Ascending aorta (tissue), 2 donors: Measurements from ENCODE around the gene BORCS6. TPM values are rescaled to one million over a fixed set of nuclear protein-coding genes. Genes with fewer than 3 reads are reported as not detected.

Experiments used
- DNase-seq, 2 donors: peaks; one replicate each; pipeline ENCODE4 v3.0.0-alpha.2; 2019; ENCODE audit warnings: low spot score in 2 of 2
- H3K27ac ChIP-seq, 2 donors: fragments of 200-600 bp; sonication (generic); one replicate each; pipeline ENCODE4 v1.5.1; 2016 to 2017; ENCODE audit warnings: mild to moderate bottlenecking in 1 of 2
- H3K27me3 ChIP-seq: fragments of 200-600 bp; sonication (generic); one replicate; pipeline ENCODE4 v1.5.1; 2017
- H3K36me3 ChIP-seq, 2 donors: fragments of 200-600 bp; sonication (generic); one replicate each; pipeline ENCODE4 v1.5.1; 2016
- H3K4me1 ChIP-seq, 2 donors: fragments of 200-600 bp; sonication (generic); one replicate each; pipeline ENCODE4 v1.5.1; 2016 to 2017; ENCODE audit warnings: mild to moderate bottlenecking in 1 of 2
- H3K4me3 ChIP-seq, 2 donors: fragments of 200-600 bp; sonication (generic); one replicate each; pipeline ENCODE4 v1.5.1; 2016 to 2017; ENCODE audit warnings: mild to moderate bottlenecking in 1 of 2
- H3K9me3 ChIP-seq, 2 donors: fragments of 200-600 bp; sonication (generic); one replicate each; pipeline ENCODE4 v1.5.1; 2016
- CTCF ChIP-seq, 3 experiments: fragments of 200-600 bp in 2 of 3; fragments of 450-650 bp in 1 of 3; sonication (generic) in 2 of 3; IDR thresholded peaks; one replicate each; pipeline ENCODE4 v1.5.1; 2016 to 2019; ENCODE audit warnings: antibody characterized with exemption in 3 of 3, mild to moderate bottlenecking in 1 of 3, moderate library complexity in 1 of 3
- intact Hi-C: fragments of 100-400 bp; cut with DNase I; formaldehyde crosslinking; loops from one replicate; pipeline ENCODE4 v1.15.1; 2023
- total RNA-seq: library from RNA; depleted of rRNA; stranded (reverse); fragments of >200 nt; gene quantifications from one replicate; pipeline ENCODE4 v1.1.0, GENCODE V29; 2016

The BORCS6 gene
- total RNA-seq, 1 donor from 2014 or later = 29.5 TPM

GRCh38 chr17:8223356-8224126 is 33.6 kb upstream of the BORCS6 start:
- TF ChIP-seq CTCF (IDR thresholded peaks at IDR 0.05) = peak in 1 of 3 experiments; percentile 28
- no peaks in the 10 kb centered on the region for H3K9me3 ChIP-seq
- intact Hi-C loops = loop anchor here (1.0 to 10.0 kb wide), 8 partner anchors 26 to 381 kb away; partner anchors contain the start of genes PFAS, RANGRF, RNF227 and RPL26
- peak overlapping the region; percentile 94 to 96 for H3K27ac ChIP-seq
- DNase-seq = peak in 1 of 2 donors; percentile 84
- peaks cover 10 to 13% of the 10 kb centered on the region in 2 donors for H3K36me3 ChIP-seq
- no peaks in the 10 kb centered on the region for H3K27me3 ChIP-seq
- H3K4me3 ChIP-seq = peak overlapping the region; percentile 72 to 82
- peaks cover 8 to 18% of the 10 kb centered on the region in 2 donors for H3K4me1 ChIP-seq

- intact Hi-C loops = loop anchor here (1.0 to 10.0 kb wide), 9 partner anchors 27 to 380 kb away; partner anchors contain the start of genes PFAS, RANGRF, RNF227 and RPL26
These were observed 32.8 kb upstream of the BORCS6 start for GRCh38 chr17:8222630-8223355.

GRCh38 chr17:8222380-8222629 is 32.3 kb upstream of the BORCS6 start:
- Histone ChIP-seq H3K4me1 (peaks cover 8 to 18% of the 10 kb centered on the region in 2 donors), H3K36me3 (peaks cover 0 to under 1% of the 10 kb centered on the region in 2 donors), H3K27me3 (no peaks in the 10 kb centered on the region), H3K9me3 (no peaks in the 10 kb centered on the region), H3K4me3 (peak overlapping the region; percentile 72 to 82), H3K27ac (peak overlapping the region; percentile 94 to 96)
- intact Hi-C loops = loop anchor here (1.0 to 10.0 kb wide), 7 partner anchors 50 to 380 kb away; partner anchors contain the start of genes RANGRF, RNF227 and RPL26
- no peak for TF ChIP-seq CTCF (IDR thresholded peaks at IDR 0.05)
- DNase-seq = no peak

More at GRCh38 chr17:8222630-8223355, 32.8 kb upstream of the BORCS6 start:
- H3K9me3 ChIP-seq = no peaks in the 10 kb centered on the region
- peak overlapping the region; percentile 72 to 82 for H3K4me3 ChIP-seq
- H3K4me1 ChIP-seq = peaks cover 8 to 18% of the 10 kb centered on the region in 2 donors
- peak; percentile 79 to 97 for DNase-seq
- H3K27ac ChIP-seq = peak overlapping the region; percentile 94 to 96
- TF ChIP-seq CTCF (IDR thresholded peaks at IDR 0.05) = no peak
- peaks cover 4 to 5% of the 10 kb centered on the region in 2 donors for H3K36me3 ChIP-seq
- H3K27me3 ChIP-seq = no peaks in the 10 kb centered on the region

GRCh38 chr17:8221663-8222379 is 31.8 kb upstream of the BORCS6 start:
- no peaks in the 10 kb centered on the region for H3K9me3 ChIP-seq
- H3K4me3 ChIP-seq = peak overlapping the region; percentile 72 to 82
- H3K36me3 ChIP-seq = no peaks in the 10 kb centered on the region
- H3K27ac ChIP-seq = peak overlapping the region; percentile 94 to 96
- H3K4me1 ChIP-seq = peaks cover 8 to 15% of the 10 kb centered on the region in 2 donors
- peak; percentile 38 to 95 for DNase-seq
- intact Hi-C loops = loop anchor here (1.0 to 10.0 kb wide), 8 partner anchors 35 to 379 kb away; partner anchors contain the start of genes RANGRF, RNF227 and RPL26
- H3K27me3 ChIP-seq = no peaks in the 10 kb centered on the region
- TF ChIP-seq CTCF (IDR thresholded peaks at IDR 0.05) = no peak
